Panc1 (cell line): ENCODE measurements around the gene KCNJ14.

Source experiments
- CTCF ChIP-seq: fragments of 450-650 bp; IDR thresholded peaks from 2 replicates; pipeline ENCODE4 v1.5.1; 2017; ENCODE audit warnings: mild to moderate bottlenecking
- POLR2AphosphoS5 ChIP-seq: IDR thresholded peaks from 2 replicates; pipeline ENCODE4 v1.6.1; 2012; ENCODE audit warnings: mild to moderate bottlenecking, low read depth, low read length, moderate library complexity
- SIN3A ChIP-seq: IDR thresholded peaks from 2 replicates; pipeline ENCODE4 v1.6.1; 2012; ENCODE audit warnings: low read depth, mild to moderate bottlenecking, low read length, moderate library complexity, borderline replicate concordance; ENCODE audit not compliant: insufficient read depth
- TCF7L2 ChIP-seq: IDR thresholded peaks from 2 replicates; pipeline ENCODE4 v1.6.1; 2011; ENCODE audit warnings: mild to moderate bottlenecking, low read depth, low read length, inconsistent platforms

- TF ChIP-seq CTCF (no peak), SIN3A (no peak), POLR2AphosphoS5 (no peak), TCF7L2 (no peak)
Observed at GRCh38 chr19:48405850-48406249, 49.5 kb upstream of the KCNJ14 start.
